ENCODE results near the gene CTNND2.

Gene CTNND2

GRCh38 chr5:11584017-11584416 lies 320.2 kb downstream of the CTNND2 start:
- H3K27ac ChIP-seq: no peak overlapping the region
- TF ChIP-seq ZFX (IDR thresholded peaks at IDR 0.05) (no peak), CTCF (conservative IDR thresholded peaks at IDR 0.05) (no peak)

GRCh38 chr5:11579351-11579750 lies 324.9 kb downstream of the CTNND2 start:
- no peak overlapping the region for H3K27ac ChIP-seq
- TF ChIP-seq CTCF (conservative IDR thresholded peaks at IDR 0.05) (no peak), ZFX (IDR thresholded peaks at IDR 0.05) (no peak)

GRCh38 chr5:11574787-11575186 lies 329.5 kb downstream of the CTNND2 start:
- no peak overlapping the region for H3K27ac ChIP-seq
- TF ChIP-seq CTCF (conservative IDR thresholded peaks at IDR 0.05): no peak
- TF ChIP-seq ZFX (IDR thresholded peaks at IDR 0.05): no peak

- H3K27ac ChIP-seq: no peak overlapping the region
- TF ChIP-seq CTCF (conservative IDR thresholded peaks at IDR 0.05): no peak
- TF ChIP-seq ZFX (IDR thresholded peaks at IDR 0.05): no peak
Observed at GRCh38 chr5:11573140-11573992, 330.9 kb downstream of the CTNND2 start.

- TF ChIP-seq CTCF (conservative IDR thresholded peaks at IDR 0.05): no peak
- TF ChIP-seq ZFX (IDR thresholded peaks at IDR 0.05): no peak
- H3K27ac ChIP-seq: no peak overlapping the region
Observed at GRCh38 chr5:11564706-11565105, 339.5 kb downstream of the CTNND2 start.

- no peak overlapping the region for H3K27ac ChIP-seq
- no peak for TF ChIP-seq CTCF (conservative IDR thresholded peaks at IDR 0.05)
- TF ChIP-seq ZFX (IDR thresholded peaks at IDR 0.05): no peak
Observed at GRCh38 chr5:11563822-11564221, 340.4 kb downstream of the CTNND2 start.

- H3K27ac ChIP-seq: no peak overlapping the region
- TF ChIP-seq ZFX (IDR thresholded peaks at IDR 0.05) (no peak), CTCF (conservative IDR thresholded peaks at IDR 0.05) (no peak)
Observed at GRCh38 chr5:11560915-11561697, 343.1 kb downstream of the CTNND2 start.

Data from C4-2B (cell line).